PFSK-1 (cell line): ENCODE results near the gene APBA2.

Experiments
- FOXP2 ChIP-seq: optimal IDR thresholded peaks from 2 replicates; pipeline ENCODE3; 2011; ENCODE audit warnings: borderline replicate concordance, control low read depth, inconsistent platforms; ENCODE audit not compliant: insufficient read depth; ENCODE audit errors: extremely low read length, extremely low read depth
- POLR2AphosphoS5 ChIP-seq: IDR thresholded peaks from 2 replicates; pipeline ENCODE4 v1.6.1; 2012; ENCODE audit warnings: low read depth, mild to moderate bottlenecking, control low read depth, low read length, moderate library complexity
- REST ChIP-seq, 2 experiments: IDR thresholded peaks; 2 replicates each; pipeline versions ENCODE4 v1.6.1 to v1.8.0; 2011 to 2012; ENCODE audit warnings: low read depth in 2 of 2, low read length in 2 of 2, control low read depth in 1 of 2, inconsistent platforms in 1 of 2, mild to moderate bottlenecking in 1 of 2, moderate library complexity in 1 of 2; ENCODE audit not compliant: insufficient read depth in 1 of 2
- SIN3A ChIP-seq: IDR thresholded peaks from 2 replicates; pipeline ENCODE4 v1.6.1; 2012; ENCODE audit warnings: mild to moderate bottlenecking, low read length, moderate library complexity, borderline replicate concordance; ENCODE audit not compliant: insufficient read depth
- TAF1 ChIP-seq: IDR thresholded peaks from 2 replicates; pipeline ENCODE4 v1.6.1; 2012; ENCODE audit warnings: low read length, control low read depth, borderline replicate concordance; ENCODE audit not compliant: insufficient read depth

APBA2 gene

GRCh38 chr15:28952666-28953491 is 67.1 kb downstream of the APBA2 start:
- TF ChIP-seq SIN3A (no peak), FOXP2 (no peak)

- no peak for TF ChIP-seq POLR2AphosphoS5
- no peak for TF ChIP-seq REST (IDR thresholded peaks at IDR 0.05; ENCODE audit: insufficient read depth in 1 of 2, low read depth in 2 of 2, low read length in 2 of 2)
- no peak for TF ChIP-seq FOXP2
- TF ChIP-seq TAF1: no peak
- TF ChIP-seq SIN3A: no peak
These were observed 67.9 kb downstream of the APBA2 start for GRCh38 chr15:28953573-28954195.

GRCh38 chr15:28954466-28955159 is 68.8 kb downstream of the APBA2 start:
- TF ChIP-seq POLR2AphosphoS5 (no peak), TAF1 (no peak), FOXP2 (no peak), SIN3A (no peak), REST (IDR thresholded peaks at IDR 0.05; ENCODE audit: insufficient read depth in 1 of 2, low read depth in 2 of 2, low read length in 2 of 2) (no peak)

GRCh38 chr15:28955160-28955992 is 69.6 kb downstream of the APBA2 start:
- TF ChIP-seq SIN3A (no peak), TAF1 (no peak), POLR2AphosphoS5 (no peak), FOXP2 (no peak), REST (IDR thresholded peaks at IDR 0.05; ENCODE audit: insufficient read depth in 1 of 2, low read depth in 2 of 2, low read length in 2 of 2) (no peak)

GRCh38 chr15:28955993-28956421 is 70.2 kb downstream of the APBA2 start:
- TF ChIP-seq REST (IDR thresholded peaks at IDR 0.05; ENCODE audit: insufficient read depth in 1 of 2, low read depth in 2 of 2, low read length in 2 of 2) (no peak), POLR2AphosphoS5 (no peak), TAF1 (no peak), FOXP2 (no peak), SIN3A (no peak)
